Activated naive CD8-positive, alpha-beta T cell treated with anti-CD3 and anti-CD28 coated beads, Interleukin-2, amount 50 U/mL, for 24 hours (primary cell): Measurements from ENCODE around the gene EFHD1.

Experiments
- ATAC-seq: fragments of 150-1000 bp; cut with Tn5 transposase; one replicate; pipeline ENCODE4 v1.10.0; 2021
- DNase-seq: peaks from one replicate; pipeline ENCODE4 v3.0.0; 2021
- H3K27ac Mint-ChIP-seq: one replicate; pipeline ENCODE4 v1.8.0; 2021; ENCODE audit warnings: mild to moderate bottlenecking, mixed read lengths
- H3K27me3 Mint-ChIP-seq: one replicate; pipeline ENCODE4 v1.8.0; 2021; ENCODE audit warnings: mixed read lengths
- H3K36me3 Mint-ChIP-seq: one replicate; pipeline ENCODE4 v1.8.0; 2021; ENCODE audit warnings: low read depth, mixed read lengths
- H3K4me1 Mint-ChIP-seq: one replicate; pipeline ENCODE4 v1.8.0; 2021; ENCODE audit warnings: mixed read lengths
- H3K4me3 Mint-ChIP-seq: one replicate; pipeline ENCODE4 v1.8.0; 2021; ENCODE audit warnings: mild to moderate bottlenecking, moderate library complexity, mixed read lengths
- H3K9me3 Mint-ChIP-seq: one replicate; pipeline ENCODE4 v1.8.0; 2021; ENCODE audit warnings: mixed read lengths

Gene EFHD1, protein sequence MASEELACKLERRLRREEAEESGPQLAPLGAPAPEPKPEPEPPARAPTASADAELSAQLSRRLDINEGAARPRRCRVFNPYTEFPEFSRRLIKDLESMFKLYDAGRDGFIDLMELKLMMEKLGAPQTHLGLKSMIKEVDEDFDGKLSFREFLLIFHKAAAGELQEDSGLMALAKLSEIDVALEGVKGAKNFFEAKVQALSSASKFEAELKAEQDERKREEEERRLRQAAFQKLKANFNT

DNA sequence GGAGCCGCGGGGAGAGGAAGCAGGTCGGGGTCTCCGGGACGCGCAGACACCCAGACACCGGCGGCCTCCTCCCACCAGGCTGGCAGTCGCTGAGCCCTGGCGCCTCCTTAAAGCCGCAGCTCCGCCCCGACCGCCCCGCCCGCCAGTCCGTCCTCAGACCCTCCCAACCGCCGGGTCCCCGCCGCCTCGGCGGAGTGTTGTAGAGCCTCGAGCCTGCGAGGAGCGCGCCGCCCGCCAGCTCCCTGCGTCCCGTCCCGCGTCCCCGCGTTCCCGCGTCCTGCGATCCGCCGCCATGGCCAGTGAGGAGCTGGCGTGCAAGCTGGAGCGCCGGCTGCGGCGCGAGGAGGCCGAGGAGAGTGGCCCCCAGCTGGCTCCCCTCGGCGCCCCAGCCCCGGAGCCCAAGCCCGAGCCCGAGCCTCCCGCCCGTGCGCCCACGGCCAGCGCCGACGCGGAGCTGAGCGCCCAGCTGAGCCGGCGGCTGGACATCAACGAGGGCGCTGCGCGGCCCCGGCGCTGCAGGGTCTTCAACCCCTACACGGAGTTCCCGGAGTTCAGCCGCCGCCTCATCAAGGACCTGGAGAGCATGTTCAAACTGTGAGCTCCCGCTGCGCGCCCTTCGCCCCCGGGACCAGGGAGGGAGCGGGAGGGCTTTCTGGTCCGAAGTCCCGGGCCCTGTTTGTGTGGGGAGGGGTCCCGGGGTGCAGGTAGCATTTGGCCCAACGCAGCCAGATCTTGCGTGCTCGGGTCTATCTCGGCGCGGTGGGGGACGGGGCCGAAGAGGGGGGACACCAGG lies at the start of gene EFHD1:
EFHD1 (plus strand) TSS at position 192 of the 793 bp plus-strand sequence; CDS start at position 293, 101 bp downstream.
- H3K9me3 Mint-ChIP-seq = no peaks in the 10 kb centered on the region
- peak; percentile 64 for DNase-seq

DNA sequence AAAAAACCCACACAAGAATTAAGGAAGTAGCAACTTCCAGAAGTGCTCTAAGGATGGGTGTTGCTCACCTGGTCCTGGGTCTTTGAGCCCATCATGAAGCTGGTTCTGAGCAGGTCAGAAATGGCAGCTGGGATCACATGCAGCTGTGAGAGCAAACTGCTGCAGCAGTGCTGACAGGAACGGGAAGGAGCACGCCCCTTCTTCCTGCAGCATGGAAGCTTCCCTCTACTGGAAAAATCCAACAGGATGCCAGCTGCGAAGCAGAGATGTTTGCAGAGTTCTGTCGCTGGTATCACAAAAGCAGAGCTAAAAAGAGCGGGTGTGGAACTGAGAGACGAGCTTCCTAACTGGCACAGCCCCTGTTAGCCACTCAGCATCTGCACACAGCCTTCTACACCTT lies 49.2 kb upstream of the EFHD1 start:
- Mint-ChIP-seq H3K36me3 (peaks cover 33% of the 10 kb centered on the region), H3K27me3 (no peaks in the 10 kb centered on the region), H3K9me3 (no peaks in the 10 kb centered on the region), H3K4me1 (peaks cover 3% of the 10 kb centered on the region), H3K4me3 (no peak overlapping the region), H3K27ac (no peak overlapping the region)
- ATAC-seq (no peak), DNase-seq (no peak)

More for the DNA sequence above, at the start of gene EFHD1:
- Mint-ChIP-seq H3K36me3 (no peaks in the 10 kb centered on the region), H3K4me3 (peak within 1 kb of the TSS; percentile 29), H3K27me3 (peaks cover 52% of the 10 kb centered on the region), H3K27ac (no peak within 1 kb of the TSS), H3K4me1 (peaks cover 3% of the 10 kb centered on the region)
- ATAC-seq = peak; percentile 92

DNA sequence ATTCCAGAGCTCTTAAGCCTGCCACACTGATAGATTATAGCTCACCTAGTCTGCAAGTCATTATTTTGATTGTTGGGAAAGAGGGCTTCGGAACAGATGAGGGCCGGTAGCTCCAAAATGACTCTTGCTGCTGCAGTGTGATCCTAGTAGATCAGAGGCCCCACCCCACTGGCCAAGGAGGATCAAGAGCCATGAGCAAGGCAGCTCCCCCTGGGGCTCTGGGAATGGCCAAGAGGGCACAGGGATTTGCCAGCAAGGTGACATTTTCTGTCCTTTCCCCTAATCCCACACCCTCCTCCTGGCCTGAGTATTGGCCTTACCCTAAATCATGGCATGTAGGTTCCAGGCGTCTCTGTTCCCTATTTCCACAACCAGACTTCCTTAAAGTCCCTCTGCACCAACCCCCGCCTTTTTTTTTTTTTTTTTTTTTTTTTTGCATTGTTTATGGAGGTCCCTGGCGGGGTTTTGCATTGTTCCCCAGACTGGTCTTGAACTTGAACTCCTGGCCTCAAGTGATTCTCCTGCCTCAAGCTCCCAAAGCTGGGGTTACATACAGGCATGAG lies 46.4 kb upstream of the EFHD1 start:
- ATAC-seq = no peak
- no peak overlapping the region for H3K4me3 Mint-ChIP-seq

DNA sequence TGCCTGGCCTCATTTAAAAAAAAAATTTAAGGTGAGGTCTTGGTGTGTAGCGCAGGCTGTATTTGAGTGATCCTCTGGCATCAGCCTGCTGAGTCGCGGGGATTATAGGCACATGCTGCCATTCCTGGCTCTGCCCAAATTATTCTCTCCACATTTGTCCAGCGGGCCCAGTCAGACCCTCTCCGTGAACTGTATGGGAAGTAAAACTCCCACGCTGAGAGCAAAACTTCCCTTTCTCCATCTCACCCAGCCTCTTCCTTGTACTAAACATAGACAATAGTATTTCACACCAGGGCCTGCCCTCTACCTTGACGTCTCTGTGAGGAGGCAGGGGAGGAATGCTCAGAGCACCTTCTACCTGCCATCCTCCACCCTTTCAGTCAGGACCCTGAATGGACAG lies 45.9 kb upstream of the EFHD1 start:
- Mint-ChIP-seq H3K9me3 (no peaks in the 10 kb centered on the region), H3K27me3 (no peaks in the 10 kb centered on the region), H3K4me3 (no peak overlapping the region), H3K27ac (no peak overlapping the region), H3K36me3 (peaks cover 20% of the 10 kb centered on the region), H3K4me1 (no peaks in the 10 kb centered on the region)
- ATAC-seq (no peak), DNase-seq (no peak)

More for the DNA sequence above, 46.4 kb upstream of the EFHD1 start:
- no peaks in the 10 kb centered on the region for H3K4me1 Mint-ChIP-seq
- DNase-seq = no peak
- H3K27ac Mint-ChIP-seq = no peak overlapping the region
- no peaks in the 10 kb centered on the region for H3K27me3 Mint-ChIP-seq
- H3K9me3 Mint-ChIP-seq = no peaks in the 10 kb centered on the region
- peaks cover 24% of the 10 kb centered on the region for H3K36me3 Mint-ChIP-seq

DNA sequence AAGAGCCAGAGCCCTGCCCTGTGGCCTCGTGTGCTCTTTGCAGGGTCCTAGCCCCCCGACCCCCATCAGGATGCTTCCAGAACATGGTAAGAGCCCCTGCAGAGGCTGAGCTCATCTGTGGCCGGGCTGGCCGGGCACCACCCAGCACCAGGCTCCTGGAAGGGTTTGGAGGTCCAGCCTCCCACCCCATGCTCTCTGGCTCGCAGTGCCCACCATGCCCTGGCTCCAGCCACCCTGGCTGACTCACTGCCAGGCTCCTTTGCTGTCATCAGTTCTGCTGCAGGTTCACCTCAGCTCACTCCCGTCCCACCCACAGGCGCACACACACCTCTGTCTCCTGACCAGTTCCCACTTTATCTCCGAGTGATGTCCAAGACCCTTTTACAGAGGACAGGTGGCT lies 45.4 kb upstream of the EFHD1 start:
- Mint-ChIP-seq H3K9me3 (no peaks in the 10 kb centered on the region), H3K4me1 (peaks cover 2% of the 10 kb centered on the region), H3K27me3 (no peaks in the 10 kb centered on the region), H3K4me3 (no peak overlapping the region), H3K27ac (no peak overlapping the region), H3K36me3 (peaks cover 15% of the 10 kb centered on the region)
- no peak for DNase-seq
- no peak for ATAC-seq

DNA sequence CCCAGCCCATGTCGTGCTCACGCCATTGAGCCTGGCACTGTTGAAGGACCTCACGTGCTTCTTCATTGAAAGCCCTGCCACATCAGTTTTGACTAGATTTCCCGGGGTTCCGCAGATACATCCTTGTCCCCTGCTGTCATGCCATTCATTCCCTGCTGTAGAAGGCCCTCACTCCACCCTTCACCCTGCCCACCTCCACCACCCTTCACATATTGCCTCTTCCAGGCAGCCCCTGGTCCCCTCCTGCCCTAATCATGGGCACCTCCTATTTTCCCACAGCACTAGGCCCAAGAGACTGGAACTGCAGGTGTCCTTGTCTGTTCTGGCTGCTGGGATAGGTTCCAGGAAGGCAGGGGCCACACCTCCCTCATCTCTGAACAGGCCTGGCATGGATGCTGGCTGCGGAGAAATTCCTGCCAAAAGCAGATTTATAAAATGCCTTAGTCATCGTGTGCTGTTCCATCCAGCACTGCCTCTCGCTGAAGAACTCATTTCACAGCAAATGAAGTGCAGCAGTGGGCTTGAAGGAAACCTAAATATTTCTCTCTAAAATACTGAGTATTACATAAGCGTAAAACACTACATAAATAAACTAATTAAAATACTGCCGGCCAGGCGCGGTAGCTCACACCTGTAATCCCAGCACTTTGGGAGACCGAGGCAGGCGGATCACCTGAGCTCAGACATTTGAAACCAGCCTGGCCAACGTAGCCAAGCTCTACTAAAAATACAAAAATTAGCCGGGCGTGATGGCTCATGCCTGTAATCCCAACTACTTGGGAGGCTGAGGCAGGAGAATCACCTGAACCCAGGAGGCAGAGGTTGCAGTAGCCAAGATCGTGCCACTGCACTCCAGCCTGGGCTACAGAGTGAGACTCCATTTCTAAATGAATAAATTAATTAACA lies 44.5 kb upstream of the EFHD1 start:
- Mint-ChIP-seq H3K4me1 (peaks cover 6% of the 10 kb centered on the region), H3K9me3 (no peaks in the 10 kb centered on the region), H3K36me3 (peaks cover 7% of the 10 kb centered on the region), H3K27me3 (no peaks in the 10 kb centered on the region), H3K4me3 (no peak overlapping the region), H3K27ac (no peak overlapping the region)
- no peak for ATAC-seq
- no peak for DNase-seq

DNA sequence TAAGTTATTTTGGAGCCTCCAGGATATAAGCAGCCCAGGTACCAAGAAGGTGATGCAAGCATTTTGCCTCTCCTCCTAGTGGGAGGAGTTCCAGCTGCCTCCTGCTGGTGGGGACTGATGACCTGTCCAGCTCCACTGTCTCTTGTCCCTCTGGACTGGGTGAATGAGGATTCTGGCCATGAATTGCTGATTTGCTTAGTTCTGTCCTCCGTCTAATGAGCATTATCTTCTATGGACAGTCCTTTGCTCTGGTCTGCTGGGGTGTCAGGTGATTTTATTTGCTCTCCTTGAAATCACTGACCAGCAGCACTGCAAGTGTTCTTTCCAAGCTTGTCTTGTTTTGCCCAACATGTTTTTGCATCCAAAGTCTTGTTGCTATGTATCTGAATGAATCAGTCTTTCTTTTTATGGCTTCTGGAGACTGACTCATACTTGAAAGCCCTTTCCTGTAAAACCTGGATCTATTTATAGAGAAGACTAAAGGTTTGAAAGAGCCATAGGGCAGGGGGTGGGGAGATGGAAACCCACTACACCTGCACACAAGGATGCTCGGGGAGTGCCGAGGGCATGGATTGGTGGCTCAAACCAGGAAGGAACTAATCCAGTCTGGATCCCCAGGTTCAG lies 40.5 kb upstream of the EFHD1 start:
- peak; percentile 40 for ATAC-seq

DNA sequence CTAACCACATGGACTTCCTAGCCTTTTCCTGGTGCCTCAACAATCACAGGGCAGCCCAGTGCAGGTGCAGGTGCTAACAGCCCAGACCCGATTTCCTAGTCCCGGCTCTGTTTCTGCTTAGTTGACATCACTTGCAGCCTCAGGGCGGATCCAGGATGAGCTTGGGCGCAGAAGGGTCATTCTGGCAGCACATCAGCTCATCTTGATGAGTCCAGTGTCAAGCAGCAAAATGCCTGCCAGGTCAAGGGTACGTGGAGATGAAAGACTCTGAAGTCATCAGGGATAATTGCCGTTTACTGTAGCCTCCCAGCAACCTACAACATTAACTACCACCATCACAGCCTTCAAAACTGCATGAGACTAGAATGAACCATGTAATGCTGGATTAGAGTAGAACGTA lies 39.4 kb upstream of the EFHD1 start:
- H3K4me1 Mint-ChIP-seq = peaks cover 6% of the 10 kb centered on the region
- DNase-seq (no peak), ATAC-seq (no peak)
- H3K27ac Mint-ChIP-seq = no peak overlapping the region
- H3K9me3 Mint-ChIP-seq = no peaks in the 10 kb centered on the region
- H3K36me3 Mint-ChIP-seq = no peaks in the 10 kb centered on the region
- no peaks in the 10 kb centered on the region for H3K27me3 Mint-ChIP-seq
- no peak overlapping the region for H3K4me3 Mint-ChIP-seq

More for the DNA sequence above, 40.5 kb upstream of the EFHD1 start:
- Mint-ChIP-seq H3K27ac (peak overlapping the region; percentile 4), H3K27me3 (no peaks in the 10 kb centered on the region), H3K36me3 (no peaks in the 10 kb centered on the region), H3K4me3 (no peak overlapping the region), H3K4me1 (peaks cover 6% of the 10 kb centered on the region), H3K9me3 (no peaks in the 10 kb centered on the region)
- DNase-seq = no peak

DNA sequence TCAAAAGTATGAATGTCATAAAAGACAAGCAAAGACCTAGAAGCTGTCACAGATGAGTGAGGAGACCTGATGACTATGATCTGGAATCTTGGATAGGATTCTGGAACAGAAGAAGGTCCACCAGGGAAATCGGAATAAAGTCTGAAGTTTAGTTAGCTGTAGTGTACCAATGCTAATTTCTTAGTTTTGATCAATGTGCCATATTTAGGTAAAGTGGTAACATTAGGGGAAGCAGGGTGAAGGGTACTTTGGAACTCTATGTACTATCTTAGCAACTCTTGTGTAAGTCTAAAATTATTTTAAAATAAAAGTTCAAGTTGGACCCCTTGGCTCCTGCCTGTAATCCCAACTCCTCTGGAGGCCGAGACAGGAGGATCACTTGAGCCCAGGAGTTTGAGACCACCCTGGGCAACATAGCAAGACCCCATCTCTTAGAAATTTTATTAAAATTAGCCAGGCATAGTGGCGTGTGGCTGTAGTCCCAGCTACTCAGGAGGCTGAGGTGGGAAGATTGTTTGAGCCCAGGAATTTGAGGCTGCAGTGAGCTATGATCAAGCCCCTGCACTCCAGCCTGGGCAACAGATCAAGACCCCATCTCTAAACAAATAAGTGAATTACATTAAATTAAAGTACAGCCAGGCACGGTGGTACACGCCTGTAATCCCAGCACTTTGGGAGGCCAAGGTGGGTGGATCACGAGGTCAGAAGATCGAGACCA lies 35.9 kb upstream of the EFHD1 start:
- no peak for DNase-seq
- Mint-ChIP-seq H3K27ac (no peak overlapping the region), H3K4me3 (no peak overlapping the region), H3K9me3 (no peaks in the 10 kb centered on the region), H3K27me3 (no peaks in the 10 kb centered on the region), H3K36me3 (no peaks in the 10 kb centered on the region), H3K4me1 (peaks cover 6% of the 10 kb centered on the region)
- ATAC-seq = no peak

DNA sequence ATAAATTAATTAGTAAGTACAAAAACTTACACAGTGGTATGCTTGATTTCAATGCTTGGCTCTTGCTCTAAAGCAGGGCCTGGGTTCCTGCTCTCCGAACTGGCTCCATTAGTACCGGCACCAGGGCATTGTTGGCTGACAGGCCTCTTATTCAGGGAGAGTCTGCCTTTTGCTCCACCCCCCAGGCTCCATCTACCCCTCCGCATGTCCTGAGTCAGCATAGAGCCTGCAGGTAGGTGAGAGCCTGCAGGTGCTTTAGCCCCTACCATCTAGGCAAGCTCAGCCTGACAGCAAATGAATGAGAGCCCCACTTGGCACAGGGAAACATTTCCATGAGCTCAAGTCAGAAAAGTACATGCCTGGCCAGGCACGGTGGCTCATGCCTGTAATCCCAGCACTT lies 35.1 kb upstream of the EFHD1 start:
- DNase-seq (no peak), ATAC-seq (no peak)
- Mint-ChIP-seq H3K36me3 (no peaks in the 10 kb centered on the region), H3K27ac (no peak overlapping the region), H3K4me3 (no peak overlapping the region), H3K27me3 (peaks cover 2% of the 10 kb centered on the region), H3K4me1 (peaks cover 2% of the 10 kb centered on the region), H3K9me3 (no peaks in the 10 kb centered on the region)

DNA sequence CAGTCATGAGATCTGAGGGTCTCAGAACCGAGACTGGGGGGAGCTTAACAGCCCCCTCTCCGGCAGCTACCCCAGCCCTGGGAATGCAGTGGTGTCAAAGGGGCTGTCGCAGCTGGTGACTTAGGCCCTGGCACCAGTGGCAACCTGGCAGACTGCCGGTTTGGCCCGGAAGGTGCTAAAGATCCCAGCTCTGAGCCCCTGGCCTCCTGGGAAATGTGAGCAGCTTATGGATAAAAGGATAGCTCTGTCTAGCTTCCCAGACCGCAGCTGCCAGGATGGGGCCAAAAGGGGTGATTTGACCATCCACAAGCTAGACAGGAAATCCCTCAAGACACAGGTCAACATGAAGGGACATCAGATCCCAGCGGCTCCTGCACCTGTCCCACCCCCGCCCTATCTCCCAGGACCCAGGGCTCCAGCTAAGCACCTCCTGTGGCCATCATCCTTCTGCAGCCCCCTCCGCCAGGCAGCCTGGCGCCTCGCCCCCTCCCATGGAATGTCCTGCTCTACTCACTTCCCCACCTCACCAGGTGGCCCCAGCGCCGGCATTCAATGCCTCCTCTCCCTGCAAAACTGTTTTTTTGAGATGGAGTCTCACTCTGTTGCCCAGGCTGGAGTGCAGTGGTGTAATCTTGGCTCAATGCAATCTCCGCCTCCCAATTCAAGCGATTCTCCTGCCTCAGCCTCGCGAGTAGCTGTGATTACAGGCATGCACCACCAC lies 33.2 kb upstream of the EFHD1 start:
- H3K9me3 Mint-ChIP-seq = no peaks in the 10 kb centered on the region
- no peak for DNase-seq
- H3K27ac Mint-ChIP-seq = no peak overlapping the region
- no peaks in the 10 kb centered on the region for H3K4me1 Mint-ChIP-seq
- no peak for ATAC-seq
- H3K27me3 Mint-ChIP-seq = peaks cover 4% of the 10 kb centered on the region
- H3K36me3 Mint-ChIP-seq = no peaks in the 10 kb centered on the region
- H3K4me3 Mint-ChIP-seq = no peak overlapping the region

DNA sequence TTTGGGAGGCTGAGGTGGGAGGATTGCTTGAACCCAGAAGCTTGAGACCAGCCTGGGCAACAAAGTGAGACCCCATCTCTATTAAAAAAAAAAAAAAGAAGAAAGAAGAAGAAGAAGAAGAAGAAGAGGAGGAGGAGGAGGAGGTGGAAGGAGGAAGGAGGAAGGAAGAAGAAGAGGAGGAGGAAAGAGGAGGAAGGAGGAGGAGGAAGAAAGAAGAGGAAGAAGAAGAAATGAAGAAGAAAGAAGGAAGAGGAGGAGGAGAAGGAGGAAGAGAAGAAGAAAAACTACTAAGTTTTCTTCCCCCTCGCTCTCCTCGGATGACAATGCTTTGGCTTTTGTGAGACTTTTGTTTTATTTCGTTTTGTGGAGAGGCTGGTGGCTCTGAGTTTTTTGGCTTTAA lies 30.1 kb upstream of the EFHD1 start:
- H3K36me3 Mint-ChIP-seq = no peaks in the 10 kb centered on the region
- ATAC-seq (no peak), DNase-seq (no peak)
- no peak overlapping the region for H3K27ac Mint-ChIP-seq
- H3K4me3 Mint-ChIP-seq = no peak overlapping the region
- peaks cover 6% of the 10 kb centered on the region for H3K4me1 Mint-ChIP-seq
- H3K9me3 Mint-ChIP-seq = no peaks in the 10 kb centered on the region
- peaks cover 6% of the 10 kb centered on the region for H3K27me3 Mint-ChIP-seq

DNA sequence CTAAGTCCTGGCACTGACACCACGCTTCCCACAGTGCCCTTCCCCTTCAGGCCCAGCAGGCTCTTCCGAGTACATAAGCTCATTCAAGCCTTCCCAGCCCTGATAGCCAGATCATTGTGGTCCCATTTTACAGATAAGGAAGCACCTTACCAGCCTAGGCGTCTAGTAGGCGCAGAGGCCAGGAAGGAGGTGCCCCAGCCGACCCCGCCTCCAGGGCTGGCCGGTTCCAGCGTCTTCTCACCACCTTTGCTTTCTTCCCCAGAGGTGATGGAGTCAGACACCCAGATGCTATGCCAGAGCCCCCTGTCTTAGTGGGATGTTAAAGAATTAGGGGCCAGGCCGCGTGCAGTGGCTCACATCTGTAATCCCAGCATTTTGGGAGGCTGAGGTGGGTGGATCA lies 28.9 kb upstream of the EFHD1 start:
- no peak for ATAC-seq
- Mint-ChIP-seq H3K27me3 (peaks cover 6% of the 10 kb centered on the region), H3K4me1 (peaks cover 6% of the 10 kb centered on the region), H3K27ac (no peak overlapping the region), H3K36me3 (no peaks in the 10 kb centered on the region), H3K9me3 (no peaks in the 10 kb centered on the region), H3K4me3 (no peak overlapping the region)
- no peak for DNase-seq
